ENCODE data around the gene LKAAEAR1. TPM values are rescaled to one million over a fixed set of nuclear protein-coding genes. Genes with fewer than 3 reads are reported as not detected.

The LKAAEAR1 gene
- total and polyA plus RNA-seq, 9 of the 15 experiments (the other 6 are each of a cell fraction or from before 2014, with no cell fraction given) = not detected

- TF ChIP-seq, protein P1, sequence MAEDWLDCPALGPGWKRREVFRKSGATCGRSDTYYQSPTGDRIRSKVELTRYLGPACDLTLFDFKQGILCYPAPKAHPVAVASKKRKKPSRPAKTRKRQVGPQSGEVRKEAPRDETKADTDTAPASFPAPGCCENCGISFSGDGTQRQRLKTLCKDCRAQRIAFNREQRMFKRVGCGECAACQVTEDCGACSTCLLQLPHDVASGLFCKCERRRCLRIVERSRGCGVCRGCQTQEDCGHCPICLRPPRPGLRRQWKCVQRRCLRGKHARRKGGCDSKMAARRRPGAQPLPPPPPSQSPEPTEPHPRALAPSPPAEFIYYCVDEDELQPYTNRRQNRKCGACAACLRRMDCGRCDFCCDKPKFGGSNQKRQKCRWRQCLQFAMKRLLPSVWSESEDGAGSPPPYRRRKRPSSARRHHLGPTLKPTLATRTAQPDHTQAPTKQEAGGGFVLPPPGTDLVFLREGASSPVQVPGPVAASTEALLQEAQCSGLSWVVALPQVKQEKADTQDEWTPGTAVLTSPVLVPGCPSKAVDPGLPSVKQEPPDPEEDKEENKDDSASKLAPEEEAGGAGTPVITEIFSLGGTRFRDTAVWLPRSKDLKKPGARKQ (CRISPR knock-in tag; IDR thresholded peaks at IDR 0.05) = no peak; the same call in 1 of the 2 replicates
- TF ChIP-seq, protein P2, sequence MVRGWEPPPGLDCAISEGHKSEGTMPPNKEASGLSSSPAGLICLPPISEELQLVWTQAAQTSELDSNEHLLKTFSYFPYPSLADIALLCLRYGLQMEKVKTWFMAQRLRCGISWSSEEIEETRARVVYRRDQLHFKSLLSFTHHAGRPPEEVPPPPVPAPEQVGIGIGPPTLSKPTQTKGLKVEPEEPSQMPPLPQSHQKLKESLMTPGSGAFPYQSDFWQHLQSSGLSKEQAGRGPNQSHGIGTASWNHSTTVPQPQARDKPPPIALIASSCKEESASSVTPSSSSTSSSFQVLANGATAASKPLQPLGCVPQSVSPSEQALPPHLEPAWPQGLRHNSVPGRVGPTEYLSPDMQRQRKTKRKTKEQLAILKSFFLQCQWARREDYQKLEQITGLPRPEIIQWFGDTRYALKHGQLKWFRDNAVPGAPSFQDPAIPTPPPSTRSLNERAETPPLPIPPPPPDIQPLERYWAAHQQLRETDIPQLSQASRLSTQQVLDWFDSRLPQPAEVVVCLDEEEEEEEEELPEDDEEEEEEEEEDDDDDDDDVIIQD (CRISPR knock-in tag; IDR thresholded peaks at IDR 0.05) = 0 out of 2 replicates have a peak, but pooled peaks have one; percentile 45
- no peak for TF ChIP-seq CEBPB (tag; IDR thresholded peaks at IDR 0.05)
- peak; percentile 68 for TF ChIP-seq SIN3B (IDR thresholded peaks at IDR 0.05; ENCODE audit: low read depth)
- no peak for TF ChIP-seq RBM22 (IDR thresholded peaks at IDR 0.05; ENCODE audit: low read depth, low read length, poor library complexity, severe bottlenecking)
- peak; percentile 84 for TF ChIP-seq POLR2A (conservative IDR thresholded peaks at IDR 0.05)
- TF ChIP-seq ZMIZ1 (IDR thresholded peaks at IDR 0.05; ENCODE audit: low read depth in 2 of 2, low read length in 2 of 2) = peak in 1 of 2 experiments; percentile 53; a peak in 1 of 4 replicates
- no peak for TF ChIP-seq THRA (IDR thresholded peaks at IDR 0.05)
- TF ChIP-seq XRCC5 (IDR thresholded peaks at IDR 0.05; ENCODE audit: low read depth, low read length) = peak; percentile 56; the same call in 1 of the 2 replicates
- TF ChIP-seq ETS2 (tag; IDR thresholded peaks at IDR 0.05; ENCODE audit: borderline replicate concordance, poor library complexity, severe bottlenecking) = no peak
- peak; percentile 88 for TF ChIP-seq E2F3 (CRISPR knock-in tag; IDR thresholded peaks at IDR 0.05)
- no peak for TF ChIP-seq ZNF263 (CRISPR knock-in tag; IDR thresholded peaks at IDR 0.05; ENCODE audit: borderline replicate concordance)
- TF ChIP-seq USF2 (CRISPR knock-in tag; IDR thresholded peaks at IDR 0.05) = peak; percentile 64
- no peak for TF ChIP-seq ZNF24 (IDR thresholded peaks at IDR 0.05)
- no peak for TF ChIP-seq TCF7L2 (IDR thresholded peaks at IDR 0.05; ENCODE audit: low read depth, low read length)
- no peak for TF ChIP-seq EZH2 (IDR thresholded peaks at IDR 0.05; ENCODE audit: borderline replicate concordance, low read depth, low read length)
Observed at GRCh38 chr20:64062596-64063388, 21.4 kb downstream of the LKAAEAR1 start, which contains the start of gene TCEA2 (continued).

All from K562 (cell line).